H9 (cell line): Measurements from ENCODE around the gene C12orf57. TPM values are rescaled to one million over a fixed set of nuclear protein-coding genes. Genes with fewer than 3 reads are reported as not detected.

Source experiments
- DNase-seq: peaks from one replicate; pipeline ENCODE4 v3.0.0-alpha.2; 2017
- H2AFZ ChIP-seq: one replicate; pipeline ENCODE4 v1.6.1; 2013; ENCODE audit warnings: mild to moderate bottlenecking, low read length, control low read depth, moderate library complexity
- H2AK5ac ChIP-seq: 2 replicates; pipeline ENCODE4 v1.6.1; 2013; ENCODE audit warnings: low read length, control low read depth, mixed read lengths; ENCODE audit not compliant: insufficient read length
- H2BK120ac ChIP-seq: one replicate; pipeline ENCODE4 v1.6.1; 2013; ENCODE audit warnings: low read depth, mild to moderate bottlenecking, low read length, control low read depth, inconsistent platforms; ENCODE audit not compliant: poor library complexity, severe bottlenecking
- H2BK12ac ChIP-seq: 2 replicates; pipeline ENCODE4 v1.6.1; 2013; ENCODE audit warnings: low read length, control low read depth, mixed read lengths, low read depth; ENCODE audit not compliant: insufficient read length
- H2BK15ac ChIP-seq: 2 replicates; pipeline ENCODE4 v1.6.1; 2013; ENCODE audit warnings: low read depth, low read length, control low read depth
- H2BK20ac ChIP-seq: one replicate; pipeline ENCODE4 v1.6.1; 2013; ENCODE audit warnings: low read depth, mild to moderate bottlenecking, low read length, control low read depth, inconsistent platforms; ENCODE audit not compliant: poor library complexity, severe bottlenecking
- H2BK5ac ChIP-seq: 2 replicates; pipeline ENCODE4 v1.6.1; 2013; ENCODE audit warnings: low read length, control low read depth, mixed read lengths; ENCODE audit not compliant: insufficient read length
- H3K14ac ChIP-seq: 2 replicates; pipeline ENCODE4 v1.6.1; 2013; ENCODE audit warnings: low read length, control low read depth; ENCODE audit not compliant: insufficient read depth
- H3K18ac ChIP-seq: 2 replicates; pipeline ENCODE4 v1.6.1; 2013; ENCODE audit warnings: low read depth, mild to moderate bottlenecking, mixed read lengths, low read length, control low read depth; ENCODE audit not compliant: insufficient read length
- H3K23ac ChIP-seq: 2 replicates; pipeline ENCODE4 v1.6.1; 2013; ENCODE audit warnings: low read length, control low read depth, mixed read lengths, low read depth; ENCODE audit not compliant: insufficient read length
- H3K23me2 ChIP-seq: 2 replicates; pipeline ENCODE4 v1.6.1; 2013; ENCODE audit warnings: low read depth, mild to moderate bottlenecking, mixed read lengths, low read length, control low read depth; ENCODE audit not compliant: insufficient read length, poor library complexity, severe bottlenecking
- H3K27ac ChIP-seq: 2 replicates; pipeline ENCODE4 v1.5.1; 2013; ENCODE audit warnings: low read length, control low read depth, mixed read lengths, low read depth; ENCODE audit not compliant: insufficient read length
- H3K27me3 ChIP-seq: 2 replicates; pipeline ENCODE4 v1.6.1; 2013; ENCODE audit warnings: low read length, control low read depth, inconsistent platforms; ENCODE audit not compliant: insufficient read depth
- H3K4ac ChIP-seq: 2 replicates; pipeline ENCODE4 v1.6.1; 2013; ENCODE audit warnings: low read depth, mild to moderate bottlenecking, control low read depth, inconsistent platforms, low read length, moderate library complexity
- H3K4me1 ChIP-seq: 2 replicates; pipeline ENCODE4 v1.6.1; 2013; ENCODE audit warnings: low read length, control low read depth, inconsistent platforms; ENCODE audit not compliant: insufficient read depth
- H3K4me2 ChIP-seq: 2 replicates; pipeline ENCODE4 v1.6.1; 2013; ENCODE audit warnings: low read length, control low read depth, mixed read lengths; ENCODE audit not compliant: insufficient read length, insufficient read depth
- H3K56ac ChIP-seq: 2 replicates; pipeline ENCODE4 v1.6.1; 2013; ENCODE audit warnings: low read depth, mild to moderate bottlenecking, mixed read lengths, low read length, control low read depth; ENCODE audit not compliant: insufficient read length
- H3K79me1 ChIP-seq: 2 replicates; pipeline ENCODE4 v1.6.1; 2013; ENCODE audit warnings: low read depth, mild to moderate bottlenecking, moderate library complexity, low read length, control low read depth, inconsistent platforms; ENCODE audit not compliant: insufficient read depth, poor library complexity, severe bottlenecking
- H3K79me2 ChIP-seq: 2 replicates; pipeline ENCODE4 v1.6.1; 2013; ENCODE audit warnings: low read length, control low read depth, inconsistent platforms; ENCODE audit not compliant: insufficient read depth
- H3K9ac ChIP-seq: 2 replicates; pipeline ENCODE4 v1.6.1; 2013; ENCODE audit warnings: low read length, control low read depth, mixed read lengths; ENCODE audit not compliant: insufficient read length; ENCODE audit errors: extremely low read depth
- H3K9me3 ChIP-seq: one replicate; pipeline ENCODE4 v1.6.1; 2013; ENCODE audit warnings: low read depth, low read length, inconsistent platforms; ENCODE audit not compliant: control insufficient read depth
- H3T11ph ChIP-seq: one replicate; pipeline ENCODE4 v1.6.1; 2013; ENCODE audit warnings: mild to moderate bottlenecking, low read length, control low read depth, inconsistent platforms
- H4K20me1 ChIP-seq: one replicate; pipeline ENCODE4 v1.6.1; 2013; ENCODE audit not compliant: control insufficient read depth, insufficient read length, insufficient read depth
- H4K5ac ChIP-seq: 2 replicates; pipeline ENCODE4 v1.6.1; 2013; ENCODE audit warnings: low read depth, mild to moderate bottlenecking, mixed read lengths, low read length, control low read depth; ENCODE audit not compliant: insufficient read length
- H4K8ac ChIP-seq: replicated peaks from 2 replicates; pipeline ENCODE4 v1.6.1; 2013; ENCODE audit warnings: low read length, control low read depth, mixed read lengths, low read depth; ENCODE audit not compliant: insufficient read length
- H4K91ac ChIP-seq: 2 replicates; pipeline ENCODE4 v1.6.1; 2013; ENCODE audit warnings: low read depth, mild to moderate bottlenecking, moderate library complexity, mixed read lengths, low read length, control low read depth; ENCODE audit not compliant: insufficient read length
- H3K27ac Mint-ChIP-seq, 3 experiments: 2 replicates in 2 of 3; 3 replicates in 1 of 3; pipeline ENCODE4 v1.8.0; 2020 to 2021; ENCODE audit warnings: mixed read lengths in 3 of 3, mild to moderate bottlenecking in 1 of 3, moderate library complexity in 1 of 3
- H3K27me3 Mint-ChIP-seq: 2 replicates; pipeline ENCODE4 v1.8.0; 2021; ENCODE audit warnings: low read depth, mild to moderate bottlenecking, moderate library complexity, mixed read lengths
- H3K36me3 Mint-ChIP-seq, 3 experiments: 2 replicates in 2 of 3; 3 replicates in 1 of 3; pipeline ENCODE4 v1.8.0; 2020 to 2021; ENCODE audit warnings: low read depth in 3 of 3, mixed read lengths in 3 of 3; ENCODE audit not compliant: insufficient read depth in 1 of 3
- H3K4me1 Mint-ChIP-seq, 2 experiments: 2 replicates each; pipeline ENCODE4 v1.8.0; 2020; ENCODE audit warnings: mixed read lengths in 2 of 2
- H3K4me3 Mint-ChIP-seq, 2 experiments: 2 replicates in 1 of 2; 3 replicates in 1 of 2; pipeline ENCODE4 v1.8.0; 2020 to 2021; ENCODE audit warnings: mild to moderate bottlenecking in 2 of 2, mixed read lengths in 2 of 2, moderate library complexity in 1 of 2
- H3K9me3 Mint-ChIP-seq, 2 experiments: 2 replicates in 1 of 2; 3 replicates in 1 of 2; pipeline ENCODE4 v1.8.0; 2020; ENCODE audit warnings: mild to moderate bottlenecking in 2 of 2, mixed read lengths in 2 of 2, moderate library complexity in 1 of 2
- CTCF ChIP-seq: fragments of 200-600 bp; sonication (generic); conservative IDR thresholded peaks from 3 replicates; pipeline ENCODE4 v1.8.0; 2021; ENCODE audit warnings: antibody characterized with exemption, mild to moderate bottlenecking
- WGBS: extraction: QIAGEN DNeasy Blood & Tissue Kit; methylation state at CpG from one replicate; pipeline ENCODE4 v1.1.7; 2013; ENCODE audit warnings: missing lambda C conversion rate, low lambda C conversion rate, mixed read lengths; ENCODE audit not compliant: insufficient read length; ENCODE audit errors: extremely low coverage; 5-methylcytosine and 5-hydroxymethylcytosine counted together
- total RNA-seq: library from RNA; stranded (reverse); gene quantifications from 2 replicates; pipeline ENCODE4 v1.2.1, GENCODE V29; 2021

The C12orf57 gene
- total RNA-seq, 1 experiment from 2014 or later = 195 TPM

GRCh38 chr12:6923003-6923732, 20.7 kb upstream of the C12orf57 start:
- Histone ChIP-seq H3K79me1 (no peaks in the 10 kb centered on the region), H2BK120ac (no peak overlapping the region), H3K14ac (no peak overlapping the region), H3K56ac (no peak overlapping the region), H3K23me2 (peaks cover 20% of the 10 kb centered on the region), H2BK12ac (no peak overlapping the region), H3K4ac (no peak overlapping the region), H3K27ac (no peak overlapping the region), H3K4me2 (no peak overlapping the region), H4K8ac (no peak overlapping the region), H2BK20ac (no peak overlapping the region), H2BK5ac (no peak overlapping the region), H4K5ac (no peak overlapping the region), H4K91ac (no peak overlapping the region), H3K9me3 (no peaks in the 10 kb centered on the region), H3K18ac (no peak overlapping the region), H3T11ph (no peak overlapping the region), H3K27me3 (no peaks in the 10 kb centered on the region), H3K23ac (no peak overlapping the region), H2BK15ac (no peak overlapping the region), H2AFZ (no peak overlapping the region), H3K79me2 (no peaks in the 10 kb centered on the region), H2AK5ac (no peak overlapping the region), H3K4me1 (peaks cover 3% of the 10 kb centered on the region; the same call in 1 of the 2 replicates), H3K9ac (no peak overlapping the region), H4K20me1 (no peaks in the 10 kb centered on the region)
- no peak overlapping the region; a peak in 1 of 5 replicates for H3K4me3 Mint-ChIP-seq
- H3K27me3 Mint-ChIP-seq = peaks cover 1% of the 10 kb centered on the region; the same call in 1 of the 2 replicates
- WGBS = no CpG with 5 or more reads among the region's 10 CpGs
- H3K9me3 Mint-ChIP-seq = peaks cover 0 to 2% of the 10 kb centered on the region in 2 experiments; a peak in 1 of 5 replicates
- peaks cover 45 to 49% of the 10 kb centered on the region in 2 experiments for H3K4me1 Mint-ChIP-seq
- no peak for TF ChIP-seq CTCF
- peak overlapping the region in 2 of 3 experiments; percentile 66 to 99; a peak in 4 of 7 replicates for H3K27ac Mint-ChIP-seq
- DNase-seq = no peak
- peaks cover 23 to 44% (median 43%) of the 10 kb centered on the region in 3 experiments for H3K36me3 Mint-ChIP-seq
